ENCODE measurements around the gene TMEM240.
"Not testable (repeated sequence)": the region's sequence is repeated elsewhere in the genome, so short reads cannot be mapped to it uniquely, and the experiment has no call there.

TMEM240 gene

GRCh38 chr1:1558591-1558990 lies 18.2 kb upstream of the TMEM240 start:
- in situ Hi-C loops (cut with HindIII; ENCODE audit: low sequenced_read_pairs): no loop called here

- in situ Hi-C loops (cut with HindIII; ENCODE audit: low sequenced_read_pairs): not testable (repeated sequence)
These were observed 17.3 kb upstream of the TMEM240 start for GRCh38 chr1:1557688-1558087.

- in situ Hi-C loops (cut with HindIII; ENCODE audit: low sequenced_read_pairs): not testable (repeated sequence)
These were observed 16.5 kb upstream of the TMEM240 start for GRCh38 chr1:1556961-1557360.

GRCh38 chr1:1556505-1556904 lies 16.1 kb upstream of the TMEM240 start:
- in situ Hi-C loops (cut with HindIII; ENCODE audit: low sequenced_read_pairs): no loop called here

GRCh38 chr1:1554926-1555915 lies 14.8 kb upstream of the TMEM240 start:
- in situ Hi-C loops (cut with HindIII; ENCODE audit: low sequenced_read_pairs): no loop called here

- in situ Hi-C loops (cut with HindIII; ENCODE audit: low sequenced_read_pairs): no loop called here
These were observed 14.1 kb upstream of the TMEM240 start for GRCh38 chr1:1554550-1554925.

GRCh38 chr1:1553821-1554494 lies 13.5 kb upstream of the TMEM240 start:
- in situ Hi-C loops (cut with HindIII; ENCODE audit: low sequenced_read_pairs): no loop called here

- in situ Hi-C loops (cut with HindIII; ENCODE audit: low sequenced_read_pairs): no loop called here
These were observed 11.8 kb upstream of the TMEM240 start for GRCh38 chr1:1552263-1552639.

- in situ Hi-C loops (cut with HindIII; ENCODE audit: low sequenced_read_pairs): no loop called here
These were observed 11.3 kb upstream of the TMEM240 start for GRCh38 chr1:1551524-1552262.

GRCh38 chr1:1550591-1551432 lies 10.4 kb upstream of the TMEM240 start:
- in situ Hi-C loops (cut with HindIII; ENCODE audit: low sequenced_read_pairs): no loop called here

- in situ Hi-C loops (cut with HindIII; ENCODE audit: low sequenced_read_pairs): no loop called here
These were observed 9.7 kb upstream of the TMEM240 start for GRCh38 chr1:1550087-1550486.

- in situ Hi-C loops (cut with HindIII; ENCODE audit: low sequenced_read_pairs): no loop called here
These were observed 8.2 kb upstream of the TMEM240 start for GRCh38 chr1:1548591-1548990.

- in situ Hi-C loops (cut with HindIII; ENCODE audit: low sequenced_read_pairs): no loop called here
These were observed 7.1 kb upstream of the TMEM240 start for GRCh38 chr1:1547476-1547875.

- in situ Hi-C loops (cut with HindIII; ENCODE audit: low sequenced_read_pairs): no loop called here
These were observed 6.6 kb upstream of the TMEM240 start for GRCh38 chr1:1547011-1547410.

GRCh38 chr1:1545946-1546737 lies 5.7 kb upstream of the TMEM240 start:
- in situ Hi-C loops (cut with HindIII; ENCODE audit: low sequenced_read_pairs): no loop called here

- in situ Hi-C loops (cut with HindIII; ENCODE audit: low sequenced_read_pairs): no loop called here
These were observed 4.1 kb upstream of the TMEM240 start for GRCh38 chr1:1544544-1544943.

- in situ Hi-C loops (cut with HindIII; ENCODE audit: low sequenced_read_pairs): no loop called here
These were observed 3.3 kb upstream of the TMEM240 start for GRCh38 chr1:1543706-1544099.

- in situ Hi-C loops (cut with HindIII; ENCODE audit: low sequenced_read_pairs): no loop called here
These were observed 2.6 kb upstream of the TMEM240 start for GRCh38 chr1:1542766-1543705.

Data from DLD1 (cell line).